Measurements from ENCODE around the gene KEL. TPM values are rescaled to one million over a fixed set of nuclear protein-coding genes. Genes with fewer than 3 reads are reported as not detected.

Gene KEL
- total RNA-seq, 1 donor from 2014 or later, result not detected

DNA sequence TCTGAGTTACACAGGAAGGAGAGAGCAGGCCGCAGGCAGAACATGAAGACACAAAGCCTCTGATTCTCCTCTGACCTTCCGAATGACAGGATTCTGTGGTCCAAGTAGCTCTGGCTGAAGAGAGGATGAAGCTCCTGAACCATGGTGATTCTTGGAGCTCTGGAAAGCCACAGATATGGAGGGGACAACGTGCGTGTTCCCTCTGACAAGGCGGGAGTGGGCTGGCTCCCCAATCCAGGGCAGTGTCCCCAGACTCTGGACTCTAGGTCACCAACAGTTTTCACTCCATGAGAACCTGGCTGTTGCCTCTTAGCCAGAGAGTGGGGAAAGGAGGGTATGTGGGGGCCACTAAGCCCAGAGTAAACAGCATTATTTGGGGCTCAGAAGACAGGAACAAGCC lies 69.2 kb downstream of the KEL start:
- no peak overlapping the region for H3K27ac ChIP-seq
- H3K27me3 ChIP-seq, result no peaks in the 10 kb centered on the region
- TF ChIP-seq, protein P1, sequence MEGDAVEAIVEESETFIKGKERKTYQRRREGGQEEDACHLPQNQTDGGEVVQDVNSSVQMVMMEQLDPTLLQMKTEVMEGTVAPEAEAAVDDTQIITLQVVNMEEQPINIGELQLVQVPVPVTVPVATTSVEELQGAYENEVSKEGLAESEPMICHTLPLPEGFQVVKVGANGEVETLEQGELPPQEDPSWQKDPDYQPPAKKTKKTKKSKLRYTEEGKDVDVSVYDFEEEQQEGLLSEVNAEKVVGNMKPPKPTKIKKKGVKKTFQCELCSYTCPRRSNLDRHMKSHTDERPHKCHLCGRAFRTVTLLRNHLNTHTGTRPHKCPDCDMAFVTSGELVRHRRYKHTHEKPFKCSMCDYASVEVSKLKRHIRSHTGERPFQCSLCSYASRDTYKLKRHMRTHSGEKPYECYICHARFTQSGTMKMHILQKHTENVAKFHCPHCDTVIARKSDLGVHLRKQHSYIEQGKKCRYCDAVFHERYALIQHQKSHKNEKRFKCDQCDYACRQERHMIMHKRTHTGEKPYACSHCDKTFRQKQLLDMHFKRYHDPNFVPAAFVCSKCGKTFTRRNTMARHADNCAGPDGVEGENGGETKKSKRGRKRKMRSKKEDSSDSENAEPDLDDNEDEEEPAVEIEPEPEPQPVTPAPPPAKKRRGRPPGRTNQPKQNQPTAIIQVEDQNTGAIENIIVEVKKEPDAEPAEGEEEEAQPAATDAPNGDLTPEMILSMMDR (IDR thresholded peaks at IDR 0.05), result no peak
- H3K4me3 ChIP-seq, result no peak overlapping the region
- intact Hi-C loops (cut with DNase I), result no loop called here
- no peaks in the 10 kb centered on the region for H3K4me1 ChIP-seq
- no peaks in the 10 kb centered on the region for H3K9me3 ChIP-seq
- H3K36me3 ChIP-seq, result no peaks in the 10 kb centered on the region
- no peak for DNase-seq (ENCODE audit: low spot score in 2 of 2)

- TF ChIP-seq, protein P1 (IDR thresholded peaks at IDR 0.05), result no peak
- Histone ChIP-seq H3K4me1 (no peaks in the 10 kb centered on the region), H3K4me3 (no peak overlapping the region), H3K36me3 (no peaks in the 10 kb centered on the region), H3K27ac (no peak overlapping the region), H3K9me3 (no peaks in the 10 kb centered on the region), H3K27me3 (no peaks in the 10 kb centered on the region)
- intact Hi-C loops (cut with DNase I), result no loop called here
- DNase-seq (ENCODE audit: low spot score in 2 of 2), result no peak
Measured at GRCh38 chr7:142891490-142892082, 70.6 kb downstream of the KEL start.

Other genes starting within 250 kb of the KEL start
- gene PRSS1, start 212.9 kb downstream of the KEL start, total RNA-seq, result not detected
- not detected for gene PRSS2, start 191.4 kb downstream of the KEL start, total RNA-seq
- 13.1 TPM for gene EPHB6, start 107.3 kb downstream of the KEL start, total RNA-seq
- gene TRPV6, start 76.6 kb downstream of the KEL start, total RNA-seq, result not detected
- not detected for gene TRPV5, start 28.6 kb downstream of the KEL start, total RNA-seq
- gene LLCFC1, start 22.9 kb downstream of the KEL start, total RNA-seq, result not detected
- gene OR9A2, start 64.8 kb upstream of the KEL start, total RNA-seq, result not detected
- gene OR6V1, start 90.0 kb upstream of the KEL start, total RNA-seq, result not detected
- gene PIP, start 169.7 kb upstream of the KEL start, total RNA-seq, result not detected
- gene TAS2R39, start 221.1 kb upstream of the KEL start, total RNA-seq, result not detected

Measured in ascending aorta (tissue), 2 donors.